Sigmoid colon (tissue), 4 donors: Measurements from ENCODE around the gene HELT.

Source experiments
- CTCF ChIP-seq, 4 experiments: fragments of 450-650 bp in 3 of 4; fragments of 200-600 bp in 1 of 4; IDR thresholded peaks; one replicate each; pipeline ENCODE4 v1.5.1; 2016 to 2019; ENCODE audit warnings: antibody characterized with exemption in 4 of 4, mild to moderate bottlenecking in 3 of 4, moderate library complexity in 2 of 4
- EP300 ChIP-seq, 4 donors: sonication (generic); formaldehyde crosslinking; IDR thresholded peaks; one replicate each; pipeline ENCODE4 v1.6.1; 2017; ENCODE audit warnings: antibody characterized with exemption in 4 of 4
- POLR2A ChIP-seq, 2 donors: fragments of 450-650 bp; IDR thresholded peaks; one replicate each; pipeline ENCODE4 v1.6.1; 2016; ENCODE audit warnings: antibody characterized with exemption in 2 of 2, mild to moderate bottlenecking in 2 of 2, moderate library complexity in 2 of 2
- POLR2AphosphoS5 ChIP-seq, 4 donors: sonication (generic); formaldehyde crosslinking; IDR thresholded peaks; one replicate each; pipeline ENCODE4 v1.6.1; 2017; ENCODE audit warnings: antibody characterized with exemption in 4 of 4

DNA sequence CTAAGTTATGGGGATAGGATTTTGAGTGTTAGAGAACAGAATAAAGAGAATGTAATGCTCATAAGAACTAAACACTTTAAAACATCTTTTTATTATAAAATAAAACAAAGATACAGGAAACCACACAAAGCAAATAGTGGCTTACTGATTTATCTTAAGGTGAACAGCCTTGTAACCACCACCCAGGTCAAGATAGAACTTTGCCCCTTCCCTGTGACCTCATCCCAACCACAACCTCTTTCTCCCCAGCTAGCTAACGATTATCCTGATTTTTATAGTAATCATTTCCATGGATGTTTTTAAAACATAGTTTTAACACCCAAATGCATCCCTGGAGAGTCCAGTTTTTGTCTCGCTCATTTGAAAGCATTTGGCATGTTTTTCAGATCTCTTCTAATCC lies 17.0 kb downstream of the HELT start:
- no peak for TF ChIP-seq CTCF (IDR thresholded peaks at IDR 0.05)
- no peak for TF ChIP-seq EP300 (IDR thresholded peaks at IDR 0.05)
- TF ChIP-seq POLR2AphosphoS5 (IDR thresholded peaks at IDR 0.05), result no peak
- no peak for TF ChIP-seq POLR2A (IDR thresholded peaks at IDR 0.05)
